ENCODE measurements around the gene ADH1C. TPM values are rescaled to one million over a fixed set of nuclear protein-coding genes. Genes with fewer than 3 reads are reported as not detected.

The ADH1C gene
- total RNA-seq, 1 donor from 2014 or later = not detected

GRCh38 chr4:99339172-99339571 lies 13.4 kb downstream of the ADH1C start:
- Mint-ChIP-seq H3K9me3 (no peaks in the 10 kb centered on the region), H3K27ac (no peak overlapping the region), H3K4me1 (no peaks in the 10 kb centered on the region), H3K27me3 (peaks cover 3% of the 10 kb centered on the region), H3K4me3 (no peak overlapping the region), H3K36me3 (ENCODE audit: low read depth) (no peaks in the 10 kb centered on the region)
- ATAC-seq (ENCODE audit: low read depth) (no peak), DNase-seq (no peak)
- intact Hi-C loops (cut with micrococcal nuclease) = no loop called here
- CTCF ChIA-PET = no interaction called here
- TF ChIP-seq CTCF (IDR thresholded peaks at IDR 0.05) = no peak
- POLR2A ChIA-PET = no interaction called here

GRCh38 chr4:99336553-99336952 lies 16.0 kb downstream of the ADH1C start:
- Mint-ChIP-seq H3K9me3 (no peaks in the 10 kb centered on the region), H3K27ac (no peak overlapping the region), H3K27me3 (peaks cover 3% of the 10 kb centered on the region), H3K4me3 (no peak overlapping the region), H3K36me3 (ENCODE audit: low read depth) (no peaks in the 10 kb centered on the region), H3K4me1 (no peaks in the 10 kb centered on the region)
- ATAC-seq (ENCODE audit: low read depth) = no peak
- no peak for DNase-seq
- CTCF ChIA-PET = no interaction called here
- POLR2A ChIA-PET = no interaction called here
- intact Hi-C loops (cut with micrococcal nuclease) = no loop called here
- no peak for TF ChIP-seq CTCF (IDR thresholded peaks at IDR 0.05)

GRCh38 chr4:99334880-99335279 lies 17.7 kb downstream of the ADH1C start:
- H3K36me3 Mint-ChIP-seq (ENCODE audit: low read depth) = no peaks in the 10 kb centered on the region
- H3K9me3 Mint-ChIP-seq = no peaks in the 10 kb centered on the region
- intact Hi-C loops (cut with micrococcal nuclease) = no loop called here
- no peak for TF ChIP-seq CTCF (IDR thresholded peaks at IDR 0.05)
- POLR2A ChIA-PET = no interaction called here
- no peaks in the 10 kb centered on the region for H3K4me1 Mint-ChIP-seq
- CTCF ChIA-PET = no interaction called here
- DNase-seq (no peak), ATAC-seq (ENCODE audit: low read depth) (no peak)
- no peak overlapping the region for H3K4me3 Mint-ChIP-seq
- H3K27ac Mint-ChIP-seq = no peak overlapping the region
- H3K27me3 Mint-ChIP-seq = peaks cover 3% of the 10 kb centered on the region

- no peak for ATAC-seq (ENCODE audit: low read depth)
- Mint-ChIP-seq H3K36me3 (ENCODE audit: low read depth) (no peaks in the 10 kb centered on the region), H3K4me1 (no peaks in the 10 kb centered on the region), H3K4me3 (no peak overlapping the region), H3K27ac (no peak overlapping the region), H3K9me3 (peaks cover 4% of the 10 kb centered on the region), H3K27me3 (peaks cover 3% of the 10 kb centered on the region)
- DNase-seq = no peak
- intact Hi-C loops (cut with micrococcal nuclease) = no loop called here
- ChIA-PET POLR2A (no interaction called here), CTCF (no interaction called here)
- TF ChIP-seq CTCF (IDR thresholded peaks at IDR 0.05) = no peak
Measured at GRCh38 chr4:99330648-99331047, 21.9 kb downstream of the ADH1C start.

- ATAC-seq (ENCODE audit: low read depth) (no peak), DNase-seq (no peak)
- no peak overlapping the region for H3K4me3 Mint-ChIP-seq
- no peaks in the 10 kb centered on the region for H3K4me1 Mint-ChIP-seq
- TF ChIP-seq CTCF (IDR thresholded peaks at IDR 0.05) = no peak
- H3K9me3 Mint-ChIP-seq = peaks cover 4% of the 10 kb centered on the region
- no peak overlapping the region for H3K27ac Mint-ChIP-seq
- H3K36me3 Mint-ChIP-seq (ENCODE audit: low read depth) = no peaks in the 10 kb centered on the region
- H3K27me3 Mint-ChIP-seq = no peaks in the 10 kb centered on the region
- ChIA-PET POLR2A (no interaction called here), CTCF (no interaction called here)
- intact Hi-C loops (cut with micrococcal nuclease) = no loop called here
Measured at GRCh38 chr4:99329876-99330275, 22.7 kb downstream of the ADH1C start.

Data from activated B cell treated with CpG ODN at 0.5 μM for 24 hours (primary cell).